Measurements from ENCODE around the gene CABCOCO1. TPM values are rescaled to one million over a fixed set of nuclear protein-coding genes. Genes with fewer than 3 reads are reported as not detected.

Gene CABCOCO1
- total RNA-seq, 4 donors from 2014 or later = 0.65 TPM; not detected in 3

DNA sequence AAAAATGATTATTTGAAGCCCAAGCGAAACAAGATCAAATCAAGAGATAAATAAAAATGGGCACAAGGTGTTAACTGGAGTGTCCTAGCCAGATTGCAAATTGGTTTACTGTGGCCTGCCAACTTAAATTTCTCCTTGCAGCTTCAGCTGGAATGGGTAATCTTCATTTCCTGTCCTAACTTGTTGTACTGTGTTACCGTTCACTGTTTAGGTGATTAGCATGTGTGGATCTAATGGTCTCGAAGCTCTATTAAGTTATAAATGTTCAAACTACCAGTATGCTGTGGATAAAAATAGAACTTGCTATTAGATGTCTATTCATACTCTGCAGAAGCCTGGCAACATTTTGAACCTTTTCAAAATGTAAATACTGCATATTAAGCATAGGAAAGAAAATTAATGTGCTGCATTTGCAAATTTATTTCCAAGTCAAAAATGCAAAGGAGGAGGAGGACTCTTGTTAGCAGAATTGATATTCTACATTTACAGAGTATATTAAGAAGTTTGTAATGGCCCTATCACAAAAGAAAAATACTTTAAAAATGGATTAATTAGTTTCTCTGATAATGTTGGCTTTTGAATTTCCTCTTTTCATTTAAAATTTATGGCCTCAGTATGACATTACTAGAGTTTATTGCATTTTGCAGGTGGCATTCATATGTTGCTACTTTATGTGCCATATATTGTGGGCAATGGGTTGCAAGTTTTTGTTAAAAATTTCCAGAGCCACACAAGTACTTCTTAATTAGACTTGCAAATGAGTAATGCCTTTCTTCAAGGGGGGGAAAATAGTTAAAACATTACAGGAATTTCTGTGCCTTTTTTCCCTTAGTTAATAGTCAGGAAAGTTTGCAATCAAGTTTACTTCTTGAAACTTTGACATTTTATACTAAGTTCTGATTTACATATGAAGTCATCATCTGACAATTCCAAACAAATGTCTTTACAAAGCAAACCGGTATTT, 92.1 kb downstream of the CABCOCO1 start:
- ATAC-seq (ENCODE audit: low FRiP score) = no peak

GRCh38 chr10:61757001-61757400, 94.3 kb downstream of the CABCOCO1 start:
- no peak for DNase-seq (ENCODE audit: low spot score)
- ATAC-seq (ENCODE audit: low FRiP score) = no peak
- TF ChIP-seq CTCF (IDR thresholded peaks at IDR 0.05) = no peak

More for the DNA sequence above, 92.1 kb downstream of the CABCOCO1 start:
- no peak for DNase-seq (ENCODE audit: low spot score)
- no peak for TF ChIP-seq CTCF (IDR thresholded peaks at IDR 0.05)

GRCh38 chr10:61757525-61758397, 95.0 kb downstream of the CABCOCO1 start:
- no peak for TF ChIP-seq CTCF (IDR thresholded peaks at IDR 0.05)
- DNase-seq (ENCODE audit: low spot score) = no peak
- no peak for ATAC-seq (ENCODE audit: low FRiP score)

DNA sequence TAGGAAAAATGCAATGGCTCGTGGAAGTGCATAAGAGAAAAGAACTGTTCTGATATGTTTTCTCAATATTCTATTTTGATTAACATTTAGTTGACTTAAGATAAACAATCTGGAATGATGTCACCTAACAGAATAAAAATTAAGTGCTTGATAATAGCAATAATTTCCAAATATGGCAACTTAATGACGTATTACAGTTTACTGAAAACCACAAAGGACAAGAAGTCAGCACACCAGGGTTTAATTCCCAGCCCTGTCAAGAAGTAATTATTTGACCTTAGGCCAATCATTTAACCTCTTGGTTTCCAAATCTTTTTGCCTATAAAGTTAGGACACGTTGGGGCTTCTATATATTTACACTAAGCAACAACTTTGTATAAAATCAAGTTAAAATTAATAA, 95.7 kb downstream of the CABCOCO1 start:
- DNase-seq (ENCODE audit: low spot score) (no peak), ATAC-seq (ENCODE audit: low FRiP score) (no peak)
- TF ChIP-seq CTCF (IDR thresholded peaks at IDR 0.05) = no peak

DNA sequence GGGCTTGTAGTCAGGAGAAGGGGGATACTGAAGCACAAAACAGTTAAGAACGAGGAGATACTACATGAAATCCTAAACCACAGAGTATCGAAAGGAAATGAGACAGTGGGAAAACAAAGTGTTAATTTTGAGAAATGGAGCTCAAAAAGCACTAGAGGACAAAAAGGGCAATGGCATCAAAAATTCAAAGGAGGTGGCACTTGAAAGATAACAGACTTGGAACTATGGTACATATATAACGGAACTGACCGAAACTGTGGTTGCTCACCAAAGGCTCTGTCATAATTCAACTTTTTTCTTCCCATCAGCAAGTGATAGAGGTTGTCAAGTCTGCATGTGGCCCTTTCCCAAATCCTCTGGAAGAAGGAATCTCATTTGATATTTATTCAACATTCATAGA, 97.0 kb downstream of the CABCOCO1 start:
- no peak for ATAC-seq (ENCODE audit: low FRiP score)
- no peak for TF ChIP-seq CTCF (IDR thresholded peaks at IDR 0.05)
- no peak for DNase-seq (ENCODE audit: low spot score)

- no peak for TF ChIP-seq CTCF (IDR thresholded peaks at IDR 0.05)
- ATAC-seq (ENCODE audit: low FRiP score) = no peak
- DNase-seq (ENCODE audit: low spot score) = no peak
Observed at GRCh38 chr10:61760943-61761824, 98.5 kb downstream of the CABCOCO1 start.

All from omental fat pad (tissue), 4 donors.